RWPE2 (cell line): Measurements from ENCODE around the gene SLC7A4.
A peak's percentile ranks its signal among the peaks of the same experiment; 100 is the strongest.

ENCODE experiments used
- ATAC-seq: fragments of 200-7000 bp; cut with Tn5 transposase; 3 replicates; pipeline ENCODE4 v1.9.1; 2021; ENCODE audit warnings: low read depth
- DNase-seq: peaks from one replicate; pipeline ENCODE4 v3.0.0-alpha.2; 2020; ENCODE audit warnings: low spot score
- H3K27ac ChIP-seq: fragments of 450-650 bp; 2 replicates; pipeline ENCODE4 v1.5.1; 2017; ENCODE audit warnings: mild to moderate bottlenecking; ENCODE audit not compliant: poor library complexity, severe bottlenecking
- H3K27me3 ChIP-seq: fragments of 250-450 bp; sonication (Bioruptor Pico); 2 replicates; pipeline ENCODE4 v1.5.1; 2021; ENCODE audit warnings: mild to moderate bottlenecking, moderate library complexity; ENCODE audit not compliant: insufficient read depth, poor library complexity, severe bottlenecking
- H3K36me3 ChIP-seq: fragments of 250-450 bp; sonication (Bioruptor Pico); 2 replicates; pipeline ENCODE4 v1.5.1; 2020; ENCODE audit warnings: low read depth, mild to moderate bottlenecking, moderate library complexity
- H3K4me1 ChIP-seq: fragments of 250-450 bp; sonication (Bioruptor Pico); 2 replicates; pipeline ENCODE4 v1.5.1; 2021; ENCODE audit warnings: mild to moderate bottlenecking, moderate library complexity; ENCODE audit not compliant: insufficient read depth, poor library complexity, severe bottlenecking
- H3K4me3 ChIP-seq: fragments of 250-450 bp; sonication (Bioruptor Pico); 2 replicates; pipeline ENCODE4 v1.5.1; 2021; ENCODE audit warnings: mild to moderate bottlenecking, moderate library complexity; ENCODE audit not compliant: severe bottlenecking
- H3K9me3 ChIP-seq: fragments of 250-450 bp; sonication (Bioruptor Pico); 2 replicates; pipeline ENCODE4 v1.5.1; 2021; ENCODE audit warnings: mild to moderate bottlenecking, moderate library complexity; ENCODE audit not compliant: severe bottlenecking
- CTCF ChIP-seq: fragments of 450-650 bp; IDR thresholded peaks from one replicate; pipeline ENCODE4 v1.5.1; 2017; ENCODE audit warnings: mild to moderate bottlenecking, moderate library complexity; ENCODE audit not compliant: poor library complexity, severe bottlenecking

SLC7A4 gene

DNA sequence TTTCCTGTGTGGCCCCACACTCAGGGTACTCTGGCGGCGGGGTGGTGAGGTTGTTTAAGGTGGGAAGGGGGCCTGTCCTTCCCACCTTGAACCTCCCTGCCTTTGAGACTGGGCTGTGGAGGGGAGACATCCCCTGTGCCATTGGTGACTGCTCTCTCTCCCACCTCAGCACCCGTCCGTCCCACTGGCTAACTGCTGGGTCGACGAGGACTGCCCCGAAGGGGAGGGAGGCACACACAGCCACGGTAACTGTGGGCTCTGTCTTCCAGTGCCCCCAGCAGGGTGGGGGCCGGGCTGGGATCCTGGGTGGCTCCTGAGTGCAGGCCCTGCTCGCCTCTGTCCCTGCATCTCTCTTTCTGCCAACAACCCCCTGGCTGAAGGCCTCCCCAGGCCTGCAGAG is 9.9 kb downstream of the SLC7A4 start:
- no peak overlapping the region for H3K27ac ChIP-seq
- H3K27me3 ChIP-seq = no peaks in the 10 kb centered on the region
- DNase-seq (no peak), ATAC-seq (no peak)
- no peak for TF ChIP-seq CTCF
- H3K4me3 ChIP-seq = no peak overlapping the region
- H3K9me3 ChIP-seq = no peaks in the 10 kb centered on the region
- H3K4me1 ChIP-seq = peaks cover 26% of the 10 kb centered on the region
- H3K36me3 ChIP-seq = no peaks in the 10 kb centered on the region

GRCh38 chr22:21020802-21021429 is 11.4 kb downstream of the SLC7A4 start:
- ATAC-seq = 0 out of 3 replicates have a peak, but pooled peaks have one; percentile 40
- Histone ChIP-seq H3K27me3 (no peaks in the 10 kb centered on the region), H3K9me3 (no peaks in the 10 kb centered on the region), H3K36me3 (no peaks in the 10 kb centered on the region), H3K4me3 (no peak overlapping the region), H3K27ac (no peak overlapping the region), H3K4me1 (peaks cover 10% of the 10 kb centered on the region)
- TF ChIP-seq CTCF = peak; percentile 39
- DNase-seq = no peak

DNA sequence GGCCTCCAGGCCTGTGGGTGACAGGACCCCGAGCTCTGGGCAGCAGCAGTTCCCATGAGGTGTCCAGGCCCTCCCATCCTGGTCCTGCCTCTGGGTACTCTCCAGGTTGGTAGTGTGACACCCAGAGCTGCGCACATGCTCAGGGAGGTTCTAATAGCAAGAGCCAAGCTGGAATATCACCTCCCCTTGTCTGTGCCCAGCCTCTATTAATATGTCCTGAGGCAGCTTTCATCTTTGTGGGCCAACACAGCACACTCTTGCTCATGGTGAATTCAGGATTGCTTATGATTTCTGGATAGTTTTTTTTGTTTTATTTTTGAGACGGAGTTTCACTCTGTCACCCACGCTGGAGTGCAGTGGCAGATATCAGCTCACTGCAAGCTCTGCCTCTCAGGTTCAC is 14.0 kb downstream of the SLC7A4 start:
- Histone ChIP-seq H3K27me3 (no peaks in the 10 kb centered on the region), H3K36me3 (no peaks in the 10 kb centered on the region)
- ATAC-seq = no peak

DNA sequence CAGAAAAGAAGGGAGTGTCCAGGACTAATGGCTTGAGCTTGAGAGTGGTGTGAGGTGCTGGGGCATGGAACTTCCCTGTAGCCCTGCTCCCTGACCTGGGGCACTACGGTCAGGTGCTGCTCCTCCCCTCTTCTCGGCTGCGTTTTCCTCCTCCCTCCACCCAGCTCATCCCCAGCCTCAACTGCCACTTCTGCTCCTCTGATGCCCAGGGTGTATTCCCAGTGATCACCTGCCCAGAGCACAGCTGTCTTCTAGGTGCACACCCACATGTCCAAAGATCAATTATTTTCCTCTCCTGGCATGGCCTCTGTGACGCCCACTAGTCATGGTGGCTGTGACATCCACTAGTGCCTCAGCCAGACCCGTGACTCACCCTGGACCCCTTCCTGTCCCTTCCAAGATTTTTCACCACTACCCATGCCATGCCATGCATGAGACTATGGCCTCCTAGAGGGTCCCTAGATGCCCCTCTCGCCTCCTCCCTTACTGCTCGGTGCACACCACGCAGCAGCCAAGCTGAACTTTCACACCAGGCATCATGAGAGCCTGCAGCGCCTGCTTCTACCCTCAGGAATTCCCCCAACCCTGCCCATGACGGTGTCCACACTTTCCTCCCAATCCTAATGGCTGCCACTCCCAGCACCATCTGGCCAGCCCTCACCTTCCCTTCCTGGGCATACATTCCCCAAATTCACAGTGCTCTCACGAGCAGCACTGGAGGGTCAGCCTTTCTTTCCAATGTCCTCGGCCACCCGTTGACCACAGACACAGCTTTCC is 15.5 kb downstream of the SLC7A4 start:
- no peak for DNase-seq
- H3K4me3 ChIP-seq = no peak overlapping the region
- H3K27ac ChIP-seq = no peak overlapping the region
- H3K36me3 ChIP-seq = no peaks in the 10 kb centered on the region
- no peaks in the 10 kb centered on the region for H3K27me3 ChIP-seq
- no peak for TF ChIP-seq CTCF
- no peak for ATAC-seq
- H3K9me3 ChIP-seq = no peaks in the 10 kb centered on the region
- peaks cover 6% of the 10 kb centered on the region for H3K4me1 ChIP-seq

More for the DNA sequence above, 14.0 kb downstream of the SLC7A4 start:
- Histone ChIP-seq H3K4me3 (no peak overlapping the region), H3K4me1 (peaks cover 6% of the 10 kb centered on the region), H3K27ac (no peak overlapping the region), H3K9me3 (no peaks in the 10 kb centered on the region)
- DNase-seq = no peak
- no peak for TF ChIP-seq CTCF

DNA sequence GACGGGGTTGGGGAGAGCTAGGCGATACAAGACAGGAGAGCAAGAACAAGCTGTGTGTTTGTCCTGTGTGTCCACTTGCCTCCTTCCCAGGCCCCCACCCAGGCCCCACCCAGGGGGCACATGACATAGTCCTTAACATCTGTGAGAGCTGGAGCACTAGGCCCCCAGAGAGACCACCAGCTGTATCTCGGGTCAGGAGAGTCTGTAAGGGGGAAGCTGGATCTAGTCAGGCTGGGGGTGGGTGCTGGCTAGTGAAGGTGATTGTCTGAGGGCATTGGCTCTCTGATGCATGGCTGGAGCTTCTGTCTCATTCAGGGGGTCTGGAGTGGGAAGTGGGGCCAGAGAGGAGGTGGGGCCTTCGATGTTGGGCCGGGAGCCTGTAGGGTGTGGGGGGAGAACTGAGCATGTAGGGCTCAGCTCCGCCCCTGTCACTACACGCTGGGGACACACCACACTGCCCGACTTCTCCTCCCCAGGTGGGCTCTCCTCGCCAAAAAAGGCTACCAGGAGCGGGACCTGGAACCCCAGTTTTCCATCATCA is 16.8 kb downstream of the SLC7A4 start:
- DNase-seq = no peak
- H3K27ac ChIP-seq = peak overlapping the region; percentile 41
- no peaks in the 10 kb centered on the region for H3K27me3 ChIP-seq
- H3K4me1 ChIP-seq = peaks cover 6% of the 10 kb centered on the region
- no peak for ATAC-seq
- H3K4me3 ChIP-seq = no peak overlapping the region
- no peaks in the 10 kb centered on the region for H3K9me3 ChIP-seq
- TF ChIP-seq CTCF = no peak
- no peaks in the 10 kb centered on the region for H3K36me3 ChIP-seq
